ENCODE measurements around the gene ACTL10. TPM values are rescaled to one million over a fixed set of nuclear protein-coding genes. Genes with fewer than 3 reads are reported as not detected.

The ACTL10 gene
- total RNA-seq, 1 experiment from 2014 or later = 3.2 TPM

- no peak for TF ChIP-seq CTCF (IDR thresholded peaks at IDR 0.05; ENCODE audit: unreplicated experiment)
- no TSS peak for BruUV-seq (replicated peaks)
- intact Hi-C loops (cut with micrococcal nuclease) = no loop called here
- H3K27me3 Mint-ChIP-seq (ENCODE audit: insufficient read depth, unreplicated experiment) = no peaks in the 10 kb centered on the region
- H3K9me3 Mint-ChIP-seq (ENCODE audit: unreplicated experiment) = no peaks in the 10 kb centered on the region
- H3K4me1 Mint-ChIP-seq (ENCODE audit: insufficient read depth, unreplicated experiment) = peaks cover 17% of the 10 kb centered on the region
- ChIA-PET POLR2A (no interaction called here), CTCF (interaction anchor here (0.6 kb wide), 1 partner anchor 292 kb away, joined by 3 read pairs; no protein-coding TSS in a partner anchor)
- H3K4me3 Mint-ChIP-seq (ENCODE audit: unreplicated experiment) = no peak overlapping the region
- DNase-seq (ENCODE audit: unreplicated experiment) = no peak
- no peak overlapping the region for H3K27ac Mint-ChIP-seq (ENCODE audit: low read depth, unreplicated experiment)
- peaks cover 31% of the 10 kb centered on the region for H3K36me3 Mint-ChIP-seq (ENCODE audit: insufficient read depth, unreplicated experiment)
These were observed 44.6 kb downstream of the ACTL10 start for GRCh38 chr20:33711446-33711738.

GRCh38 chr20:33713865-33714367 is 47.2 kb downstream of the ACTL10 start:
- Mint-ChIP-seq H3K27me3 (ENCODE audit: insufficient read depth, unreplicated experiment) (no peaks in the 10 kb centered on the region), H3K4me3 (ENCODE audit: unreplicated experiment) (no peak overlapping the region), H3K27ac (ENCODE audit: low read depth, unreplicated experiment) (no peak overlapping the region), H3K4me1 (ENCODE audit: insufficient read depth, unreplicated experiment) (peaks cover 20% of the 10 kb centered on the region), H3K36me3 (ENCODE audit: insufficient read depth, unreplicated experiment) (peaks cover 31% of the 10 kb centered on the region), H3K9me3 (ENCODE audit: unreplicated experiment) (no peaks in the 10 kb centered on the region)
- ChIA-PET CTCF (interaction anchor here (0.7 kb wide), 1 partner anchor 39 kb away, joined by 3 read pairs; no protein-coding TSS in a partner anchor), POLR2A (no interaction called here)
- no peak for TF ChIP-seq CTCF (IDR thresholded peaks at IDR 0.05; ENCODE audit: unreplicated experiment)
- intact Hi-C loops (cut with micrococcal nuclease) = no loop called here
- no peak for DNase-seq (ENCODE audit: unreplicated experiment)
- BruUV-seq (replicated peaks) = no TSS peak

GRCh38 chr20:33716498-33716897 is 49.8 kb downstream of the ACTL10 start:
- Mint-ChIP-seq H3K9me3 (ENCODE audit: unreplicated experiment) (peaks cover 7% of the 10 kb centered on the region), H3K27me3 (ENCODE audit: insufficient read depth, unreplicated experiment) (no peaks in the 10 kb centered on the region), H3K36me3 (ENCODE audit: insufficient read depth, unreplicated experiment) (peaks cover 28% of the 10 kb centered on the region), H3K4me1 (ENCODE audit: insufficient read depth, unreplicated experiment) (peaks cover 9% of the 10 kb centered on the region), H3K4me3 (ENCODE audit: unreplicated experiment) (no peak overlapping the region), H3K27ac (ENCODE audit: low read depth, unreplicated experiment) (no peak overlapping the region)
- TF ChIP-seq CTCF (IDR thresholded peaks at IDR 0.05; ENCODE audit: unreplicated experiment) = no peak
- no TSS peak for BruUV-seq (replicated peaks)
- DNase-seq (ENCODE audit: unreplicated experiment) = no peak
- CTCF ChIA-PET = interaction anchor here (0.6 to 1.6 kb wide), 3 partner anchors 31 to 353 kb away, joined by 3 to 4 read pairs (median 3); no protein-coding TSS in a partner anchor
- POLR2A ChIA-PET = no interaction called here
- intact Hi-C loops (cut with micrococcal nuclease) = no loop called here

Other genes starting within 250 kb of the ACTL10 start
- gene SNTA1, start 223.2 kb upstream of the ACTL10 start, total RNA-seq (2022) = 1.4 and 2.0 TPM in 2 replicates
- 15.4 and 17.3 TPM in 2 replicates for gene CBFA2T2, start 176.8 kb upstream of the ACTL10 start, total RNA-seq (2022)
- gene C20orf144, start 4.6 kb upstream of the ACTL10 start, total RNA-seq (2022) = 0.12 and 0.21 TPM in 2 replicates
- gene NECAB3, start 7.5 kb downstream of the ACTL10 start, total RNA-seq (2022) = 13.0 and 15.1 TPM in 2 replicates
- 1.4 and 3.7 TPM in 2 replicates for gene E2F1, start 19.4 kb downstream of the ACTL10 start, total RNA-seq (2022)
- gene PXMP4, start 53.4 kb downstream of the ACTL10 start, total RNA-seq (2022) = 3.9 and 5.2 TPM in 2 replicates
- gene ZNF341, start 65.1 kb downstream of the ACTL10 start, total RNA-seq (2022) = 2.0 and 2.5 TPM in 2 replicates
- 77.6 and 95.2 TPM in 2 replicates for gene CHMP4B, start 144.4 kb downstream of the ACTL10 start, total RNA-seq (2022)